Lower leg skin (tissue), 3 donors: ENCODE data around the gene FCAR.

Experiments
- CTCF ChIP-seq, 3 donors: fragments of 450-650 bp; IDR thresholded peaks; one replicate each; pipeline ENCODE4 v1.5.1; 2016; ENCODE audit warnings: antibody characterized with exemption in 3 of 3, mild to moderate bottlenecking in 3 of 3, moderate library complexity in 2 of 3
- POLR2A ChIP-seq, 2 donors: fragments of 450-650 bp; IDR thresholded peaks; one replicate each; pipeline ENCODE4 v1.6.1; 2016 to 2017; ENCODE audit warnings: antibody characterized with exemption in 2 of 2, mild to moderate bottlenecking in 1 of 2, moderate library complexity in 1 of 2

- TF ChIP-seq CTCF (IDR thresholded peaks at IDR 0.05) = no peak
- TF ChIP-seq POLR2A (IDR thresholded peaks at IDR 0.05) = no peak
Observed at GRCh38 chr19:54877471-54877870, 3.4 kb downstream of the FCAR start.
